ENCODE results near the gene SELENOV.

SELENOV gene

DNA sequence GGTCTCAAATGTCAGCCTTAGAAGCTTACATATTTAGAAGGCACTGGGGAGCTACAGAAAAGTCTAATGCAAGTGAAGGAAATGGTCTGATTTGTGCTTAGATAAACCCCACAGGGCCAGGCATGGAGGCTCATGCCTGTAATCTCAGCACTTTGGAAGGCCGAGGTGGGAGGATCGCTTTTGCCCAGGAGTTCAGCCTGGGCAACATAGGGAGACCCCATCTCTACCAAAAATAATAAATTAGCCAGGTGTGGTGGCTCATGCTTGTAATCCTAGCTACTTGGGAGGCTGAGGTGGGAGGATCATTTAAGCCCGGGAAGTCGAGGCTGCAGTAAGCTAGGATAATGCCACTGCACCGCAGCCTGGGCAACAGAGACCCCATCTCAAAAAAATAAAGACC is 18.9 kb upstream of the SELENOV start:
- DNase-seq: no peak

GRCh38 chr19:39497701-39497995 is 17.3 kb upstream of the SELENOV start:
- no peak for DNase-seq

- peak; percentile 70 for DNase-seq
Observed at GRCh38 chr19:39497996-39498797, 16.7 kb upstream of the SELENOV start.

DNA sequence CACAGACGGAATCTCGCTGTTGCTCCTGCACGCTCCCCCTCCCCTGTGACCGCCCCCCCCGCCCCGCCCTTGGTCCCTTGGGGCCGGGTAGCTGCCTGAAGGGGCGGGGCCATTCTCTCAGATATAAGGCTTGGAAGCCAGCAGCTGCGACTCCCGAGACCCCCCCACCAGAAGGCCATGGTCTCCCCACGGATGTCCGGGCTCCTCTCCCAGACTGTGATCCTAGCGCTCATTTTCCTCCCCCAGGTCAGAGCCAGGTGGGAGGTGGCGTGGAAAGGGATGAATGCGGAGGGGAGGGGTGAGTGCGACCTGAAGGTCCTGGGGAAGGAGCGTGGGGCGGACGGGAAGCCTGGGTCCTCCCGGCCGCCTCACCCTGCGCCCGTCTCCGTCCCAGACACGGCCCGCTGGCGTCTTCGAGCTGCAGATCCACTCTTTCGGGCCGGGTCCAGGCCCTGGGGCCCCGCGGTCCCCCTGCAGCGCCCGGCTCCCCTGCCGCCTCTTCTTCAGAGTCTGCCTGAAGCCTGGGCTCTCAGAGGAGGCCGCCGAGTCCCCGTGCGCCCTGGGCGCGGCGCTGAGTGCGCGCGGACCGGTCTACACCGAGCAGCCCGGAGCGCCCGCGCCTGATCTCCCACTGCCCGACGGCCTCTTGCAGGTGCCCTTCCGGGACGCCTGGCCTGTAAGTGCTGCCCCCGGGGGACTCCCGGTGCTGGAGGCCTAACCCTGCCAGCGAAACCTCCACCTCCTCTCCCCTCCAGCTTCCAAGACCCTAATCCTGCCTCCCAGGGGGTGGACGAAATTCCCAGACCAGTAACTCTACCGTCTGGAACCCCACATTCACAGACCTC is 15.9 kb upstream of the SELENOV start, which contains the start of gene DLL3:
Gene DLL3, plus strand, starts transcription at position 150 of the 845 bp plus-strand sequence. Its CDS starts 28 bp downstream, at position 178.
- peak; percentile 75 for DNase-seq

- DNase-seq: no peak
Observed at GRCh38 chr19:39499932-39500331, 15.0 kb upstream of the SELENOV start.

GRCh38 chr19:39500543-39500942 is 14.4 kb upstream of the SELENOV start:
- DNase-seq: no peak

GRCh38 chr19:39501340-39501739 is 13.6 kb upstream of the SELENOV start:
- DNase-seq: no peak

- DNase-seq: no peak
Observed at GRCh38 chr19:39502640-39503417, 12.1 kb upstream of the SELENOV start.

DNA sequence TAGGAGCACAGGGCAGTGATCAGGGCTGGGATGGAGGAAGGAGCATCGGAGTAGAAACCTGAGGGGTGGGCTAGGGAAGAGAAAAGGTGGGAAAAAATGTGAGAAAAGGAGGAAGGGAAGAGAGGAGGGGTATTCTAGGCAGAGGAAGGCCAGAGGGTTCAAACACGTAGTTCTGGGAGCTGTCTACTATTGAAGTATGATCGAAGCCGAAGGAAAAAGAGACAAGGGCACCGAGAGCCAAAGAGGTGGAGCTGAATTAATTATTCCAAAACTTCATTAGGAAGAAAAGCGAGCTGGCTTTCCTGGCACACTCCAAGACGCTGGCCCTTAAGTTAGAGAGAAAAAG is 8.4 kb upstream of the SELENOV start:
- DNase-seq: no peak

- DNase-seq: peak; percentile 79
Observed at GRCh38 chr19:39506944-39507714, 7.8 kb upstream of the SELENOV start.

GRCh38 chr19:39507715-39508364 is 7.1 kb upstream of the SELENOV start:
- no peak for DNase-seq

- no peak for DNase-seq
Observed at GRCh38 chr19:39508629-39509028, 6.3 kb upstream of the SELENOV start.

DNA sequence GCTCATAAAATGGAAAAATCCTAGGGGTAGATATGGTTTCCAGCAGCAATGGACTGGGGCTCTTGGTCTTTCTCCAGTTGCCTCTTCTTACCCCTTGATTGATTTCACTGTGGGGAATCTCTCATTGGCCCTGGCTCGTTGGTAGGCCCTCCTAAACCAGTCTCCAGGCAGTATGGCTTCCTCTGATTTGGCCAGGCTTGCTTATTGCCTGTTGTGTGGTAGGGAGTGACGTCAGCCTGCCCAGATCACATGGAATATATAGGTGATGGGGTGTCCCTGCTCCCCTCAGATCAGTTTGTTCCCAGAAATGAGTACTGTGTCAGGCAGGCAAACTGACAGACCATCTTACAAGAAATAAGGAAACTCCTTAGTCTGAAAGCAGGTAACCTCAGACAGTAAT is 5.7 kb upstream of the SELENOV start:
- DNase-seq: no peak

GRCh38 chr19:39512988-39513387 is 2.0 kb upstream of the SELENOV start:
- no peak for DNase-seq

- no peak for DNase-seq
Observed at GRCh38 chr19:39515551-39516191, 732 bp downstream of the SELENOV start.

DNA sequence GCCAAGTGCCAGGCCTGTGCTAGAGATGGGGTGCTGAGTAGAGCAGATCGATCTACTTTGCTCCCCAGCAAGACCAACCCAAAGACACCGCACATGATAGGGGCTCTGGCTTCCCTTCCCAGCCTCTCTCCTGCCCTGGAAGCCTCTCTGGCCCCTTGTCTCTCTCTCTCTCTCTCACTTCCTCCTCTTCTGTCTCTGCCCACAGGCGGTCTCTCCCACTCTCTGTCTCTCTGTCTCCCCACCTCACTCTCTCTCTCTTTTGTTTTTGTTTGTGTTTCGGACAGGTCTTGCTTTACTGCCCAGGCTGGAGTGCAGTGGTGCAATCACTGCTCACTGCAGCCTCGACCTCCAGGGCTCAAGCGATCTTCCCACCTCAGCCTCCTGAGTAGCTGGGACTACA is 1.3 kb downstream of the SELENOV start:
- no peak for DNase-seq

- no peak for DNase-seq
Observed at GRCh38 chr19:39517432-39517831, 2.5 kb downstream of the SELENOV start.

DNA sequence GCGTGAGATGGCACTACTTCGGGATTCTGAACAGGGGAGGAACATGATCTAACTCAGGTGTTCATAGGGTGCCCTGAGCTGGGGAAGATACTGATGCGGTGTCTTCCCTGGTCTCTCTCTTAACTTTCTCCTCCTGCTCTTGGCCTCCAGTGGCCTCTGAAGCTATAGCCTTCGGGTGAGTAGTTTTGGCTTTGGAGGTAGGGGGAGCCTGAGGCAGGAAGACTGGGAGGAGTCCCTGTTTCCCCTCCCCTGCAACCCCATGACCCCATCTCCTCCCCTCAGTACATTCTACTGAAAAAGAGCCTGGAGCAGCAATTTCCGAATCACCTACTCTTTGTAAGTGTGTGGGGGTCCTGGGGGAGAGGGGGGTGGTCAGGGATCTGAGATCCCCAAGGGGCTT is 3.5 kb downstream of the SELENOV start:
- no peak for DNase-seq

- no peak for DNase-seq
Observed at GRCh38 chr19:39518975-39519374, 4.0 kb downstream of the SELENOV start.

GRCh38 chr19:39520541-39521484 is 5.9 kb downstream of the SELENOV start:
- no peak for DNase-seq

DNA sequence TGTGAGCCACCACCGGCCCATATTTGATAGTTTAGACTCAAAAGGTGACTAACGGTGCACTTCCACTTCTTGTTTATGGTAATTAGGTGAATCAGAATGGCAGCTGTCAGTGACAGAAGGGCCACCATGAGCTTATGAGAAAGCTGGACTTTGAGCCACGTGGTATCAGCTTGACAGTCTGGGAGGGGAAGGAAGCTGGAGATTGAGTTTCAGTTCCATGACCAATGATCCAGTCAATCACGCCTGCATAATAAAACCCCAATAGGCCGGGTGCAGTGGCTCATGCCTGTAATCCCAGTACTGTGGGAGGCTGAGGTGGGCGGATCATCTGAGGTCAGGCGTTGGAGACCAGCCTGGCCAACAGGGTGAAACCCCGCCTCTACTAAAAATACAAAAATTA is 9.6 kb downstream of the SELENOV start:
- DNase-seq: no peak

Measured in NCI-H2171 (cell line).